Jurkat, Clone E6-1 (cell line): Measurements from ENCODE around the gene GALNT9.
A peak's percentile ranks its signal among the peaks of the same experiment; 100 is the strongest.
"Not testable (repeated sequence)": the region's sequence is repeated elsewhere in the genome, so short reads cannot be mapped to it uniquely, and the experiment has no call there.

Experiments
- DNase-seq: peaks from one replicate; pipeline ENCODE4 v3.0.0-alpha.2; 2011; ENCODE audit warnings: low read depth, low spot score
- H3K4me3 ChIP-seq: 2 replicates; pipeline ENCODE4 v1.5.1; 2011; ENCODE audit warnings: mild to moderate bottlenecking, low read length, control low read depth, moderate library complexity

The GALNT9 gene

DNA sequence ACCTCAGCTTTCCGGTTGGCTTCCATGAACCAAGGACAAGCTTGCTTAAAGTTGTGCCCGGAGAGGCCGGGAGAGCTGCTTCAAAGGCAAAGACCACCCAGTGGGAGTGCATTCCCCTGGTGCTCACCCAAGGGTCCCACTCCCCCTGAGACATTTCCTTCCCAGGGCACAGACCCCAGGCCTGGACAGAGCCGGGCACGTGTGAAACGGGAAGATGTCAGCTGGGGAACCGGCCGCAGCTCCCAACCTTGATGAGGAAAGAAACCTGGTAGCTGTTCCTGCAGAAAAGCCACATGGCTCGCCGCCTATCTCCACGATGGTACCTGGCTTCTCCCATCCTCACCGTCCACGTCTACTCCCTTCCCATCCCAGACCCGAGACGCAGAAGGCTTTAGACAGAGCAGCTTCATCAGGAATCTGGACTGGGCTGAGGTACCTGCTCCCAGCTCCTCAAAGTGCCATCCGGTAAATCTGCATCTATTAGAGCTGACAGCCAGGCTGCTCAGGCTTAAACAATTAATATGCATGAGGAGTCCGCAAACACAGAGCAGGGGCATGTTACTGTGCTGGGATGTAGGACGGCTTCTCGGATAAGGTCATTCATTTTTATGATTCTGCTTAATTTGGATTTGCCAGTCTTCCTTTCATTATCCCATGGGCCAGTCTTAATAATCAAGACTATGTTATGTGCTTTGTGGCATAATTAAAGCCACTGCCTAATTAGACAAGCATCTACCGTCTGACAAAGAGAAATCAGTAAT is 53.1 kb downstream of the GALNT9 start:
- no peak overlapping the region for H3K4me3 ChIP-seq
- DNase-seq: no peak

GRCh38 chr12:132275631-132276030 is 53.8 kb downstream of the GALNT9 start:
- H3K4me3 ChIP-seq: no peak overlapping the region
- DNase-seq: no peak

GRCh38 chr12:132275110-132275531 is 54.3 kb downstream of the GALNT9 start:
- H3K4me3 ChIP-seq: no peak overlapping the region
- DNase-seq: peak; percentile 8

- H3K4me3 ChIP-seq: no peak overlapping the region
- no peak for DNase-seq
Observed at GRCh38 chr12:132273992-132274334, 55.4 kb downstream of the GALNT9 start.

GRCh38 chr12:132272711-132273110 is 56.7 kb downstream of the GALNT9 start:
- no peak overlapping the region for H3K4me3 ChIP-seq
- no peak for DNase-seq

- DNase-seq: no peak
- no peak overlapping the region for H3K4me3 ChIP-seq
Observed at GRCh38 chr12:132271755-132272092, 57.7 kb downstream of the GALNT9 start.

DNA sequence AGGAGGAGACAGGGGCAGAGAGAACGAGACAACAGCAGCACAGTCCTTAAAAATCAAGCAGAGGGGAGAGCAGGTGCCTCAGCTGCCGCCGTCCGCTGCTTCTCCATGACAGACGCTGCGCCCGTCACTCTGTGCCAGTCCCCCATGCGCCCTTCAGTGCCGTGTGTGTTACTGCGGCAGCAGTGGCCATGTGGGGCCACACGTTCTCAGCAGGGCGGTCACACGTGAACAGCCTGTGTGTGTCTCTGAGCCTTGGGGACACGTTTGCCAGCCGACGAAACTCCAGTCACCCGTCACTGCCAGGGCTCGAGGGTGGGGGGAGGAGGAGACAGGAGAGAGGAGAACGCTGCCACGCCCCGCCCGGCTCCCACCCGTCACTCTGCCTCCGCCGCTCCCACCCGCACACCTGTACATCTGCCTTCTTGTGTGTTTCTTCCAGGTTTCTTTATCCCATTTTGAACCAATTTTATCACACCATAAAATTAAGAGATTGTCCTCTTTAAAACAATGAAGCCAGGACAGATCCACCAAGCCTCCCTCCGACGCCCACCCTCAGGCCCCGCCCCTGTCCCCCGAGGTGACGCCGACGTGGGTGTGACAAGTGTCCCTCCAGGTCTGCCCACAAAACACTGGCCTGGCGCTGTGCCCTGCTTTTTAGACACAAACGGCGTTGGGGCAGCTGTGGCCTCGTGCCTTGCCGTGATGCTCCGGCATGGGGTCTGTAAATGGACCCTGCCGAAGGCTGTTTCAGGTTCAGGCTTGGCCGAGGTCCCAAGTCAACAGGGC is 58.2 kb downstream of the GALNT9 start:
- H3K4me3 ChIP-seq: no peak overlapping the region
- no peak for DNase-seq

- H3K4me3 ChIP-seq: no peak overlapping the region
- DNase-seq: no peak
Observed at GRCh38 chr12:132270516-132270915, 58.9 kb downstream of the GALNT9 start.

DNA sequence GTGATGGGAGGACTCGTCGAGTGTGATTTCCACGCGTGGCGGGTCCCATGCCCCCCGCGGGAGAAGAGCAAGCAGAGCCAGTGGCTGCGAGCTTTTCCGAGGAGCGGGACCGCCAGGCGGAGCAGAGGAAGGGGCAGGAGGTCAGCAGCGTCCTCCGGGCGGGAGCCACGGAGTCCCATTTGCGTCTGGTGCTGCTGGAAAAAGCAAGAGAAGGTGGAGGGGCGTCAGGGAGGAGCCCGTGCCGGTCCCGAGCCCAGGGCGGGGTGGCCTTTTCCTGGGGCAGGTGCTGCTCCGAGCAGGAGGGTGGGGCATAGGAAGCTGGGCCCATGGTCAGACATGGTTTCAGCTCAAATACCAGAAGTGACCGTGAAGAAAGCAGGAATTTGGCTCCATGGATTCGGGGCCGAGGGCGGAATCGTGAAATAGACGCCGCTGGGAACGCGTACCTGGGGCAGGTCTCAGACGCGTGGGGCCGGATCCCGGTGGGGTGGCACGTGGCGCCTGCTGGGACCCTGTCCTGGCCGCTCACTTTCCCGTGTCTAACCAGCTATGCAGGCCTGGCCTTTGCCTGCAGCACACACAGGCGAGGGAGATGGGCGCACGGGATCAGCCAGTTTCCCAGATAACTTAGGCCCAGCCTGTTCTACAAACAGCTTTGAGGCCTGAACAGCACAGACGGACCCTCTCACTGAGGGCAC is 60.0 kb downstream of the GALNT9 start:
- H3K4me3 ChIP-seq: no peak overlapping the region
- DNase-seq: no peak

DNA sequence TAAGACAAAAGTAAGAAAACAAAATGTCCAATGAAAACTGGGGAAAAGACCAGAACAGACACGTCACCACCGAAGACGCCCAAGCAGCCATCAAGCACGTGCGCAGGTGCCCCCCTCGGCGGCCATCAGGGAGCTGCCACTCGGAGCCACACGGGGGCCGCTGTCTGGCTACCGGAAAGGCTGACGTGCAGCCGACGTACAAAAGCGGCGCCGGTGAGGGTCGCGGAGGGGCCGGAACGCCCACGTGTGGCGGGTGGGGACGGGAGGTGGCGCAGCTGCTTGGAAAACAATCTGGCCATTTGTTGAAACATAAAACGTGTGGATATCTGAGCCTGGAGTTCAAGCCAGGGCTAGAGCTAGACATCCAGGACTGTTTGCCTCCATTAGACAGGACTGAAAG is 60.7 kb downstream of the GALNT9 start:
- DNase-seq: no peak
- H3K4me3 ChIP-seq: no peak overlapping the region

DNA sequence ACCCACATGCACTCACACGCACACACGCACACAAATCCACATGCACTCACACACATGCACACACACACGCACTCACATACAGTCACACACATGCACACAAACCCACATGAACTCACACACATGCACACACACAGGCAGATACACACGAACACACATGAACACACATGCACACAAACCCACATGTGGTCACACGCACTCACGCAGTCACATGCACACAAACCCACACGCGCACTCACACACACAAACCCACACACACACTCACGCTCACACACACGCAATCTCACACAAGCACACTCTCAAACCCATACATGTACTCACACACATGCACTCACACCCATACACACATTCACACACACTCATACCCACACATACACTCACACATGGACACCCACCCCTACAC is 61.5 kb downstream of the GALNT9 start:
- no peak for DNase-seq
- H3K4me3 ChIP-seq: no peak overlapping the region

GRCh38 chr12:132266802-132267201 is 62.6 kb downstream of the GALNT9 start:
- no peak for DNase-seq
- H3K4me3 ChIP-seq: no peak overlapping the region

GRCh38 chr12:132266370-132266769 is 63.0 kb downstream of the GALNT9 start:
- no peak overlapping the region for H3K4me3 ChIP-seq
- DNase-seq: no peak

- DNase-seq: not testable (repeated sequence)
Observed at GRCh38 chr12:132265822-132266221, 63.6 kb downstream of the GALNT9 start.

GRCh38 chr12:132265056-132265800 is 64.2 kb downstream of the GALNT9 start:
- DNase-seq: no peak
- no peak overlapping the region for H3K4me3 ChIP-seq

More at GRCh38 chr12:132265822-132266221, 63.6 kb downstream of the GALNT9 start:
- not testable (repeated sequence) for H3K4me3 ChIP-seq

DNA sequence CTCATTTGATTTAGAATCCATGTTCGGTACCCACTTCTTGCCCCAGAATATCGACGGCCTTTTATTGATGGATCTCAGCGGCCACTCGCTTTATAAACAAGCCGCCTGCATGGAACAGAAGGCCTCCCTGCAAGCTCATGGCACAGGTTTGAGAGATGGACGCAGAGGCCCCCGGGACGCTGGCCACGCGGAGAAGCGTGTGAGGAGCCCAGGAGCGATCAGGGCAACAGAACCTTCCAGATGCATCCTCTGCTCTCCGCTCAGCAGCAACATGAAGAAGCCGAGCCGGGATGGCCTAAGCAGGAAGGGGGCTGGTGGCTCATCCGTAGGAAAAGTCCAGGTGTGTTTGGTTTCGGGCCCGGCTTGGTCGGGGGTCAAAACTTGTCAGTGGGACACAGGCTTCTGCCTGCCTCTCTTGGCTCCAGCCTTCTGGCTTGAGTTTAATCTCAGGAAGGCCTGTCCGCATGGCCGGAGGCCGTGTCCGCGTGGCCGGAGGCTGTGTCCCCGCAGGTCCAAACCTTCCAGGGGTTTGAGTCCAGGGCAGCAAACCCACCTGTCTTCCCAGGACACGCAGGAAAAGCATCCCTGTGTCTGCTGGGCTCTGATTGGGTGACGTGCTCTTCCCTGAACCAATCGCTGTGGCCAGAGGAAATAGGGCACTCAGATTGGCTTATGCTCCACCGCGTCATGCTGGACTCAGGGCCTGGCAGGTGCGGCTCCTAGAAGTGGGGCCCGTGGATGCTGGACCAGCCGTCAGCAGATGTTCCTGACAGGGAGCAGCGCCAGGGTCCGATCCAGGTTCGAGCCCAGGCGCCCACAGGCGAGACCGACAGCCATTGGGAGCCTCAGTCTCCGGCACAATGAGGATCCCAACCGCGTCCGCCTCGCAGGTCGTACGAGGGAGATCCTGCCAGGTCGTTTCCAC is 65.0 kb downstream of the GALNT9 start:
- no peak overlapping the region for H3K4me3 ChIP-seq
- no peak for DNase-seq

DNA sequence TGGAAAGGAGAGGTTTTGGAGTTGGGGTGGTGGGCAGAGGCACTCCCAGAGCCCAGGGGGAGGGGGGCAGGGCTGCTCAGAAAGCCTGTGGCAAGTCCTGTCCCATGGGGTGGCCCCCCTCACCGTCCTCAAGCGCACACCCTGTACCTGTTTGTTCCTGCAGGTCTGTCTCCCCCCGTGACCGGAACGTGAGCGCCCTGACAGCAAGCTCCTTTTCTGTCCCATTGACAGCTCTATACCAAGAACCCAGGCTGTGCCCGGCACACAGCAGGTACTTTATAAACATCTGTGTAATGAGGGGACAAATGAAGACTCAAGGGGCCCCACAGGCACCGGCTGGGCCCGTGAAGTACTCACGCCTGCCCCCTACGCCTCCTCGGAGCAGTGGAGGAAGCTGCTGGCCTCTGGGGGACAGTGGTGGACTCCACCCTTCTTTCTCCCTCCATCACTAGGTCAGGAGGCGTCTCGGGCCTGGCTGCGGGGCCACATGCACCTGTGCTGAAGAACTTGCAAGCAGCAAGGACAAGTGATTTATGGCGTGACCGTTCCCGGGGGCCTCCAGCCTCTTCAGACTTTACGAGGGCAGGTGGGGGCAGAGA is 65.8 kb downstream of the GALNT9 start:
- H3K4me3 ChIP-seq: no peak overlapping the region
- DNase-seq: no peak

DNA sequence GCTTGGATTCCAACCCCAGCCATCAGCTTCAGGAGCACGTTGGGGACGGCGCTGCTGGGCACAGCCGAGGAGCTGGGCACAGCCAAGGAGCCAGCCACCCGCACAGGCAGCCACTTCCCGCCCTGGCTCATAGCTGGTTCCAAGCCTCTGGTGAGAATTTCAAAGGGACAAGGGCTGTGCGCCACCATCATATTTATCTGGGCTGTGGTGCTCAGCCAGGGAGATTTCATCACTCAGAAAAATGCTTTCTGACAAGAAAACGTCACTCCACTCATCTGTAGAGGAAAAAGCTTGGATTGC is 66.4 kb downstream of the GALNT9 start:
- H3K4me3 ChIP-seq: peak overlapping the region; percentile 32
- DNase-seq: no peak
